NCI-H2107 treated with DMSO at 0.1 percent for 48 hours (cell line): ENCODE results near the gene KCNN4.

Experiments
- DNase-seq: peaks from one replicate; lab custom pipeline; 2025; ENCODE audit not compliant: unreplicated experiment; lab: John Stamatoyannopoulos, UW

Gene KCNN4

GRCh38 chr19:43799502-43800142 lies 18.8 kb upstream of the KCNN4 start:
- no peak for DNase-seq

GRCh38 chr19:43798546-43799409 lies 18.0 kb upstream of the KCNN4 start:
- peak; percentile 39 for DNase-seq

GRCh38 chr19:43798026-43798545 lies 17.3 kb upstream of the KCNN4 start:
- DNase-seq: no peak

- DNase-seq: no peak
These were observed 16.8 kb upstream of the KCNN4 start for GRCh38 chr19:43797556-43797955.

GRCh38 chr19:43797118-43797517 lies 16.3 kb upstream of the KCNN4 start:
- no peak for DNase-seq

- DNase-seq: no peak
These were observed 9.8 kb upstream of the KCNN4 start for GRCh38 chr19:43790587-43790986.

- no peak for DNase-seq
These were observed 8.3 kb upstream of the KCNN4 start for GRCh38 chr19:43789029-43789428.

- DNase-seq: no peak
These were observed 5.9 kb upstream of the KCNN4 start for GRCh38 chr19:43786665-43787064.

- peak; percentile 75 for DNase-seq
These were observed 4.4 kb upstream of the KCNN4 start for GRCh38 chr19:43784981-43785808.

- no peak for DNase-seq
These were observed 3.6 kb upstream of the KCNN4 start for GRCh38 chr19:43784241-43784980.

- DNase-seq: no peak
These were observed 2.9 kb upstream of the KCNN4 start for GRCh38 chr19:43783636-43784035.

GRCh38 chr19:43782689-43783231 lies 2.0 kb upstream of the KCNN4 start:
- no peak for DNase-seq

- no peak for DNase-seq
These were observed 1.5 kb upstream of the KCNN4 start for GRCh38 chr19:43782311-43782660.

- DNase-seq: no peak
These were observed 997 bp upstream of the KCNN4 start for GRCh38 chr19:43781630-43782310.

GRCh38 chr19:43779820-43780219 lies 953 bp downstream of the KCNN4 start:
- DNase-seq: peak; percentile 64

- DNase-seq: no peak
These were observed 1.5 kb downstream of the KCNN4 start for GRCh38 chr19:43779147-43779819.

GRCh38 chr19:43778651-43779050 lies 2.1 kb downstream of the KCNN4 start:
- peak; percentile 95 for DNase-seq

- DNase-seq: peak; percentile 64
These were observed 3.5 kb downstream of the KCNN4 start for GRCh38 chr19:43777163-43777695.

- DNase-seq: no peak
These were observed 4.5 kb downstream of the KCNN4 start for GRCh38 chr19:43776286-43776685.
